Measurements from ENCODE around the gene TULP4.

Gene TULP4

DNA sequence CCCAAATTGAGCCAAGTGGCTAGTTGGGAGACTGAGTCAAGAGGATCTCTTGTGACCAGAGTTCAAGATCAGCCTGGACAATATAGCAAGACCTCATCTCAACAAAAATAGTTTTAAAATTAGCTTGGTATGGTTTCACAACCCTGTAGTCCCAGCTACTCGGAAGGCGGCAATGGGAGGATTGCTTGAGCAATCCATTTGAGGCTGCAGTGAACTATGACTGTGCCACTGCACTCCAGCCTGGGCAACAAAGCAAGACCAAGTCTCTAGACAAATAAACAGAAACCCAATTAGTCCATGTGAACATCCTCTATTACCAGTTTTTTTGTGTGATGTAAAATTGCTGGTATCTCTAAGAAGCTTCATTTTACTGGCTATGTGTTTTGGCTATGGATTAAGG is 106.2 kb downstream of the TULP4 start:
- Histone ChIP-seq H3K4me1 (ENCODE audit: control insufficient read depth, insufficient read depth, low read length, poor library complexity, severe bottlenecking) (no peaks in the 10 kb centered on the region), H3K4me3 (ENCODE audit: extremely low read depth, insufficient read depth, low read length, poor library complexity, severe bottlenecking) (no peak overlapping the region), H3K9me3 (ENCODE audit: control insufficient read depth, low read length) (no peaks in the 10 kb centered on the region), H3K27ac (ENCODE audit: low read depth, low read length, severe bottlenecking) (no peak overlapping the region), H3K36me3 (ENCODE audit: control insufficient read depth, insufficient read depth, low read length) (peaks cover 30% of the 10 kb centered on the region)
- 90% methylated on average over 2 of the region's 2 CpGs; no CpG with 5 or more reads in 1 of the 2 experiments for WGBS, 2 experiments (ENCODE audit: insufficient coverage in 2 of 2)

DNA sequence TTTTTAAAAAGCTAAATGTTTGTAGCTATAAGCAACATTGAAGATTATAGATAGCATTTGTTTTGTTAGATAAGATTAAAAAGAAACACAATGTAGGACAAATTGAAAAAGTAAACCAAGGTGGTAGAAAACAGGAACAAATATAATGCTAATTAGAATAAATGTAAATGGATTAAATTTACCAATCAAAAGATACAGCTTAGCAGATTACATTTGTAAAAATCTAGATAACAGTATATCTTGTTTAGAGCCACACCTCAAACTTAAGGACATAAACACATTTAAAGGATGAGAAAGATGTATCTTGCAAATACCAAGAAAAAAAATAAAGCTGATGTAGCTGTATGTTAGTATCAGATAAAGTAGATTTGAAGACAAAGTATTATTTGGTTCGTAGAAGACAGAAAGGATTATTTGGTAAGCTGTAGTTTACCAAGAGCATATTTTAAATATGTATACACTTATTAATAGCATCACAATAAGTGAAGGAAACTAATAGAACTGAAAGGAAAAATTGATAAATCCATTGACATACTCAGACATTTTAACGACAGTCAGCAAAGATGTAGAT is 107.2 kb downstream of the TULP4 start:
- no peak overlapping the region for H3K27ac ChIP-seq (ENCODE audit: low read depth, low read length, severe bottlenecking)
- 100% methylated on average over 1 of the region's 2 CpGs; no CpG with 5 or more reads in 1 of the 2 experiments for WGBS, 2 experiments (ENCODE audit: insufficient coverage in 2 of 2)
- no peaks in the 10 kb centered on the region for H3K4me1 ChIP-seq (ENCODE audit: control insufficient read depth, insufficient read depth, low read length, poor library complexity, severe bottlenecking)
- H3K4me3 ChIP-seq (ENCODE audit: extremely low read depth, insufficient read depth, low read length, poor library complexity, severe bottlenecking) = no peak overlapping the region
- no peaks in the 10 kb centered on the region for H3K9me3 ChIP-seq (ENCODE audit: control insufficient read depth, low read length)
- peaks cover 26% of the 10 kb centered on the region for H3K36me3 ChIP-seq (ENCODE audit: control insufficient read depth, insufficient read depth, low read length)

DNA sequence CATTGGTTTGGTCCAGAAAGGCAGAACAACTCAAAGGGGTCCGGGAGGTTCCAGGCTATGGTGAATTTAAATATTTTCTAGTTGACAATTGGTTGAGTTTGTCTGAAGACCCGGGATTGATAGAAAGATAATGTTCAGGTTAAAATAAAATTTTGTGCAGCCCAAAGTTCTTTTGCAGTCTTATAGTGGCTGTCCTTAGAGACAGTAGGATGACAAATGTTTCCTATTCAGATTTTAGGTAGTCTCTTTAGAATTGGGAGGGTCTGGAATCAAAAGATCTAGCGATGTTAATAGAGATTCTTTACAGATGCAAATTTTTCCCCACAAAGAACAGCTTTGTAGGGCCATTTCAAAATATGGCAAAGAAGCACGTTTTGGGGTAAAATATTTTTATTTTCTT is 109.1 kb downstream of the TULP4 start:
- H3K4me1 ChIP-seq (ENCODE audit: control insufficient read depth, insufficient read depth, low read length, poor library complexity, severe bottlenecking) = no peaks in the 10 kb centered on the region
- no peaks in the 10 kb centered on the region for H3K9me3 ChIP-seq (ENCODE audit: control insufficient read depth, low read length)
- peaks cover 12% of the 10 kb centered on the region for H3K36me3 ChIP-seq (ENCODE audit: control insufficient read depth, insufficient read depth, low read length)
- 87 to 100% methylated on average over 2 to 3 of the region's 4 CpGs for WGBS, 2 experiments (ENCODE audit: insufficient coverage in 2 of 2)
- H3K4me3 ChIP-seq (ENCODE audit: extremely low read depth, insufficient read depth, low read length, poor library complexity, severe bottlenecking) = no peak overlapping the region
- no peak overlapping the region for H3K27ac ChIP-seq (ENCODE audit: low read depth, low read length, severe bottlenecking)

DNA sequence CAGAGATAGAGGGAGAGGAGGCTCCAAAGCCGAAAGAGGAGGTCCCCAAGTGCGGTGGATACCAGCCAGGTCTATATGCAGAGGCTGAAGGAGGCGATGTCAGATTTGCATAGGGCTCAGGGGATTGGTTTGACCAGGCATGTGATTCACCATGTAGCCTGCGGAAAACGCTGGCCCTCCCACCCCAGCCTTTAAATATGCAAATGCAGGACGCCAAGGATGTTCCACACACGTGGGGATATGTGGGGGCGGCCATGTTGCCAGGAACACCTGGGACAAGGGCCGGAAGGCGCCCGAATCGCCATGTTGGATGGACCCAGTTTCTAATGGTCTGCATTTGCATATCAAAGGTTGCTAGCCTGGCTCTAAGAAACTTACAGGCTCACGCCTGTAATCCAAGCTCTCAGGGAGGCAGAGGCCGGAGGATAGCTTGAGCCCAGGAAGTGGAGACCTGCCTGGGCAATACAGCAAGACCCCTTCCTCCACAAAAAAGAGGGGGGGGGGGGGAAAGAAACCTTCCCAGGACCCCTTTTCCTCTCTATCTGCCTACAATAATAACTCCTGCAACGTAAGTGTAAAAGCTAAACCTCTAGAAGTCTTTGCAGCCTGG is 110.5 kb downstream of the TULP4 start:
- H3K9me3 ChIP-seq (ENCODE audit: control insufficient read depth, low read length) = no peaks in the 10 kb centered on the region
- 87 to 90% methylated on average over 12 to 14 of the region's 15 CpGs for WGBS, 2 experiments (ENCODE audit: insufficient coverage in 2 of 2)
- H3K27ac ChIP-seq (ENCODE audit: low read depth, low read length, severe bottlenecking) = no peak overlapping the region
- H3K4me3 ChIP-seq (ENCODE audit: extremely low read depth, insufficient read depth, low read length, poor library complexity, severe bottlenecking) = no peak overlapping the region
- peaks cover 12% of the 10 kb centered on the region for H3K36me3 ChIP-seq (ENCODE audit: control insufficient read depth, insufficient read depth, low read length)
- H3K4me1 ChIP-seq (ENCODE audit: control insufficient read depth, insufficient read depth, low read length, poor library complexity, severe bottlenecking) = no peaks in the 10 kb centered on the region

DNA sequence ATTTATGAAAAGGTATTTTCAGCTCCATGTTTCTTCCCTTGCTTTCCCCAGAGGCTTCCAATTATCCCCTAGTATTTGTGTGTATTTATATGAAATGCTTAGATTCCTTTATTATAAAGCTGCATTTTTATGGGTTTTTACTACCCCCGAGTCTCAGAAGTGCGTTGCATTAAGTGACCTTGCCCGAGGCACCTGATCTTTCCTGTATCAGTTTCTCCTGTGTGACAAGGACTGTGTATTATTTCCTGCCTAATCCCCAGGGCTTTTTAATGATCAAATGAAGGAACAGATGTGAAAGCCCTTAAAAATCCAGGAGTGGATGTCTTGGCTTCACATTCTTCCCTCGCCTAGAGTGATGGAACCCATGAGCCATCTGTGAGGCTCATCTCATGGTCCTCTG is 118.8 kb downstream of the TULP4 start:
- H3K36me3 ChIP-seq (ENCODE audit: control insufficient read depth, insufficient read depth, low read length) = peaks cover 21% of the 10 kb centered on the region
- no peaks in the 10 kb centered on the region for H3K4me1 ChIP-seq (ENCODE audit: control insufficient read depth, insufficient read depth, low read length, poor library complexity, severe bottlenecking)
- 93 to 100% methylated on average over 1 to 4 of the region's 4 CpGs for WGBS, 2 experiments (ENCODE audit: insufficient coverage in 2 of 2)
- no peaks in the 10 kb centered on the region for H3K9me3 ChIP-seq (ENCODE audit: control insufficient read depth, low read length)
- no peak overlapping the region for H3K4me3 ChIP-seq (ENCODE audit: extremely low read depth, insufficient read depth, low read length, poor library complexity, severe bottlenecking)
- no peak overlapping the region for H3K27ac ChIP-seq (ENCODE audit: low read depth, low read length, severe bottlenecking)

DNA sequence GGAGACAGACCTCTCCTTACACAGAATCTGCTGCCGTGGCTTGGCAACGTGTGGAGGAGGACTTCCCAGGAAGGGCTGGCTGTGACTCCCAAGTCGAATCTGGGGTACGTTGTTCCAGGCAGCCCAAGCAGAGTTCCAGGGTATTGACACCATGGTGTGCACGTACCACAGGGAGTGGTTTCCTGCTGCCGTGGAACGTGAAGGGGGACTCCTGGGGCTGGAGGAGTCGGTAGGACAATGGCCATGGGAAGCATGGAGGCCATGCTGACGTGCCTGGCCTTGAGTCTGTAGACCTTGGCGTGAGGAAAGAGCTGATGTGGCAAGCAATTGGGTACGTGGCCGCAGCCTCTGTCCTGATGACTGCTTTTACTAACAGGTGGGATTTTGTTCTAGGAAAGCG is 119.3 kb downstream of the TULP4 start:
- Histone ChIP-seq H3K4me1 (ENCODE audit: control insufficient read depth, insufficient read depth, low read length, poor library complexity, severe bottlenecking) (no peaks in the 10 kb centered on the region), H3K4me3 (ENCODE audit: extremely low read depth, insufficient read depth, low read length, poor library complexity, severe bottlenecking) (no peak overlapping the region), H3K9me3 (ENCODE audit: control insufficient read depth, low read length) (no peaks in the 10 kb centered on the region), H3K27ac (ENCODE audit: low read depth, low read length, severe bottlenecking) (no peak overlapping the region), H3K36me3 (ENCODE audit: control insufficient read depth, insufficient read depth, low read length) (peaks cover 21% of the 10 kb centered on the region)
- WGBS, 2 experiments (ENCODE audit: insufficient coverage in 2 of 2) = 90 to 96% methylated on average over 11 to 13 of the region's 13 CpGs

DNA sequence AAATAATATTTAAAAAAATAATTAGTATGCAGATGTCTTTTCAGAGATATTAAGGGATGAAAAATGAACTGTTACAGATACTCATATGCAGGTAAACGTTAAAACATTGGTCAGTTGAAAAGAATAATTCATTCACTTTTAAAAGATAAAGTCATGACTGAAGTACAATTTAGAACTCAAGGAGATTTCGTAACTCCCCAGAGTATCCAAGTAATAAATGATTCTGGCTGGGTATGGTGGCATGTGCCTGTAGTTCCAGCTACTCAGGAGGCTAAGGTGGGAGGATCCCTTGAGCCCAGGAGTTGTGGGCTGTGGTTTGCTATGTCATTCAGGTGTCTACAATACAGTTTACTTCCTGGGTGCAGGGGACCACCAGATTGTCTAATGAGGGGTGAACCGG is 125.3 kb downstream of the TULP4 start:
- Histone ChIP-seq H3K4me3 (ENCODE audit: extremely low read depth, insufficient read depth, low read length, poor library complexity, severe bottlenecking) (no peak overlapping the region), H3K36me3 (ENCODE audit: control insufficient read depth, insufficient read depth, low read length) (peaks cover 18% of the 10 kb centered on the region), H3K27ac (ENCODE audit: low read depth, low read length, severe bottlenecking) (no peak overlapping the region), H3K4me1 (ENCODE audit: control insufficient read depth, insufficient read depth, low read length, poor library complexity, severe bottlenecking) (no peaks in the 10 kb centered on the region), H3K9me3 (ENCODE audit: control insufficient read depth, low read length) (no peaks in the 10 kb centered on the region)
- no CpG with 5 or more reads among the region's 3 CpGs for WGBS, 2 experiments (ENCODE audit: insufficient coverage in 2 of 2)

DNA sequence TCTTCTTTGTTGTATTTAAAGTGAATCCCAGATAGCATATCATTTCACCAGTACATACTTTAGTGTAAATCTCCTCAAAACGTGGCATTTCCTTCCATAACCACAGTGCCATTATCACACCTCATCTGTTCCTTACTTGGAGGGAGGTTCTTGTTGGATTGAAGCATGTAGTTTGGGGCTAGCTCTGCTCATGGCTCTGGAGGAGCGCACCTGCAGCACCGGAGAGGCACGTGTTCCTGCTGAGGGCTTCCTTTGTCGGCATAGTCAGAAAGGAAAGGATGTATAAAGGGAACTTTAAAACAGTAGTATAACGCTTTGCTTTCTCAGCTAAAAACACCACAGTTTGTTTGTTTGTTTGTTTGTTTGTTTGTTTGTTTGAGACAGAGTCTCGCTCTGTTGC is 126.0 kb downstream of the TULP4 start:
- 92 to 100% methylated on average over 3 to 4 of the region's 7 CpGs for WGBS, 2 experiments (ENCODE audit: insufficient coverage in 2 of 2)
- no peaks in the 10 kb centered on the region for H3K9me3 ChIP-seq (ENCODE audit: control insufficient read depth, low read length)
- H3K27ac ChIP-seq (ENCODE audit: low read depth, low read length, severe bottlenecking) = no peak overlapping the region
- H3K4me1 ChIP-seq (ENCODE audit: control insufficient read depth, insufficient read depth, low read length, poor library complexity, severe bottlenecking) = no peaks in the 10 kb centered on the region
- H3K4me3 ChIP-seq (ENCODE audit: extremely low read depth, insufficient read depth, low read length, poor library complexity, severe bottlenecking) = no peak overlapping the region
- peaks cover 22% of the 10 kb centered on the region for H3K36me3 ChIP-seq (ENCODE audit: control insufficient read depth, insufficient read depth, low read length)

DNA sequence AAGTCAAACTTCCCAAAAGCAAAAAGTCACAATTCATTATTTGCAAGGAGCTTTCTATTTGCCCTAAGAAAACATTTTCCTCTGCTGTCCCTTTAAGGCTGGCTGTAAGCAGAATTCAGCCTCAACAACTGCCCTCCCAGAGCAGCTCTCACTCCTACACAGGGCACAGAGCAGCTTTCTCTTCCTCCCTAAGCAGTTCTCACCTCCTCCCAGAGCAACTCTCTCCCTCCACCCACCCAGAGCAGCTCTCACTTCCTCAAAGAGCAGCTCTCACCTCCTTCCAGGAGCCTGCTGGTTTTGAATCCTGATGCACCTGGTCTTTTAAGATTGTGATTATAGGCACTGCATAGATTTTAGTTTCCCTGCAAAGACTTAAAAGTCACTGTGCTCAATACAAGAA is 127.0 kb downstream of the TULP4 start:
- no peak overlapping the region for H3K4me3 ChIP-seq (ENCODE audit: extremely low read depth, insufficient read depth, low read length, poor library complexity, severe bottlenecking)
- H3K9me3 ChIP-seq (ENCODE audit: control insufficient read depth, low read length) = no peaks in the 10 kb centered on the region
- H3K27ac ChIP-seq (ENCODE audit: low read depth, low read length, severe bottlenecking) = peak overlapping the region; percentile 23
- peaks cover 19% of the 10 kb centered on the region for H3K36me3 ChIP-seq (ENCODE audit: control insufficient read depth, insufficient read depth, low read length)
- H3K4me1 ChIP-seq (ENCODE audit: control insufficient read depth, insufficient read depth, low read length, poor library complexity, severe bottlenecking) = no peaks in the 10 kb centered on the region

DNA sequence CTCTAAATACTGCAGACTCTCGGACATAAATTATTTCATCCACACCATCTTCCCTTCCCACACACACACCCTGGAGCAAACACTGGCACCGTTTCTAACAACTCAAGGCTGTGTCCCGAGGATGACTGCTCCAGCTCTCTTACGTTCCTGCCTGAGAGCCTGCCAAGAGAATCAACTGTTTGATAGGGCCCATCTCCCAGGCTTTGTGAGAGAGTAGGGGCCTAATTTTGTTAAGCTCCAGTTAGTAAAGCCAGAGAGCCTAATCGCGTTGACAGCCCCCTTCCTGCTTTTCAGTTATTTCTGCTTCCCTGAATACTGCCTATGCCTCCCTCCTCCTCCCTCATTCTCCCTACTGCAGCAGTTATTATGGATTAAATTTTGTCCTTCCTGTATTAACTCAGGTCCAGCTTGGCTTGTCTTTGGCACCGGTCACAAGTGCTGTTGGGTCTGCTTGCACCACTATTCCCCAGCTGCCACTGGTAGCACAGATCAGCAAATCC is 129.5 kb downstream of the TULP4 start:
- peaks cover 19% of the 10 kb centered on the region for H3K36me3 ChIP-seq (ENCODE audit: control insufficient read depth, insufficient read depth, low read length)
- H3K27ac ChIP-seq (ENCODE audit: low read depth, low read length, severe bottlenecking) = no peak overlapping the region
- no peak overlapping the region for H3K4me3 ChIP-seq (ENCODE audit: extremely low read depth, insufficient read depth, low read length, poor library complexity, severe bottlenecking)
- 91 to 92% methylated on average over 6 to 7 of the region's 7 CpGs for WGBS, 2 experiments (ENCODE audit: insufficient coverage in 2 of 2)
- no peaks in the 10 kb centered on the region for H3K9me3 ChIP-seq (ENCODE audit: control insufficient read depth, low read length)
- no peaks in the 10 kb centered on the region for H3K4me1 ChIP-seq (ENCODE audit: control insufficient read depth, insufficient read depth, low read length, poor library complexity, severe bottlenecking)

DNA sequence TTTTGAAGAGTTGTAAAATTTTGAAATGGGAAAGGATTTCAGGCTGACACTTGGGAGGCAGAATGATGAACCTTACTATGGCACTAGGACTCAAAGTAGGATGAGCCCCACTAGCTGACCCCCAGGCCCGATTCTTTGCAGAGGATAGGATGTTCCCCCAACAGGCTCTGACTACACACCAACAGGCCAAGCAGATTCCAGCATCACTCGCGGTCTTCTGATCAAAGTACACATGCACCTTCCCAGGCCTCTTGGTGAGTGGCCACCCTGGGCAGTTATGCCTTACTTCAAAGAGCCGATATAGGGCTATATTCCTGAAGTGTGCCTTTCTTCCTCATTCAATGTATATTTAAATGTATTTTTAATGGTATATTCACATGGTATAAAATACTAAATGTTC is 130.0 kb downstream of the TULP4 start:
- peaks cover 19% of the 10 kb centered on the region for H3K36me3 ChIP-seq (ENCODE audit: control insufficient read depth, insufficient read depth, low read length)
- H3K9me3 ChIP-seq (ENCODE audit: control insufficient read depth, low read length) = no peaks in the 10 kb centered on the region
- WGBS, 2 experiments (ENCODE audit: insufficient coverage in 2 of 2) = 95 to 100% methylated on average over 2 of the region's 4 CpGs
- no peaks in the 10 kb centered on the region for H3K4me1 ChIP-seq (ENCODE audit: control insufficient read depth, insufficient read depth, low read length, poor library complexity, severe bottlenecking)
- no peak overlapping the region for H3K27ac ChIP-seq (ENCODE audit: low read depth, low read length, severe bottlenecking)
- no peak overlapping the region for H3K4me3 ChIP-seq (ENCODE audit: extremely low read depth, insufficient read depth, low read length, poor library complexity, severe bottlenecking)
